ENCODE results near the gene CD274. TPM values are rescaled to one million over a fixed set of nuclear protein-coding genes. Genes with fewer than 3 reads are reported as not detected.
"Not testable (repeated sequence)": the region's sequence is repeated elsewhere in the genome, so short reads cannot be mapped to it uniquely, and the experiment has no call there.

The CD274 gene
- total RNA-seq, 4 donors from 2014 or later: 1.3 to 3.5 (median 2.2) TPM

- 46 to 57% methylated on average over 5 of the region's 5 CpGs for WGBS, 2 donors
- no peak for TF ChIP-seq CTCF (IDR thresholded peaks at IDR 0.05)
- TF ChIP-seq POLR2A (IDR thresholded peaks at IDR 0.05): no peak
- H3K4me3 ChIP-seq: no peak overlapping the region
Measured at GRCh38 chr9:5468850-5469249, 18.5 kb downstream of the CD274 start.

GRCh38 chr9:5470122-5470521, 19.8 kb downstream of the CD274 start:
- H3K27ac ChIP-seq: no peak overlapping the region
- H3K27me3 ChIP-seq: no peaks in the 10 kb centered on the region
- intact Hi-C loops (cut with DNase I): no loop called here
- no peak for TF ChIP-seq CTCF (IDR thresholded peaks at IDR 0.05)
- TF ChIP-seq POLR2A (IDR thresholded peaks at IDR 0.05): no peak
- WGBS, 2 donors: 72 to 100% methylated on average over 1 of the region's 1 CpG
- no peak for DNase-seq
- peaks cover 0 to 12% (median 0%) of the 10 kb centered on the region in 3 donors for H3K36me3 ChIP-seq
- H3K9me3 ChIP-seq: no peaks in the 10 kb centered on the region
- H3K4me3 ChIP-seq: no peak overlapping the region
- H3K4me1 ChIP-seq: no peaks in the 10 kb centered on the region

More at GRCh38 chr9:5468850-5469249, 18.5 kb downstream of the CD274 start:
- Histone ChIP-seq H3K27ac (no peak overlapping the region), H3K27me3 (no peaks in the 10 kb centered on the region), H3K9me3 (no peaks in the 10 kb centered on the region), H3K4me1 (no peaks in the 10 kb centered on the region), H3K36me3 (peaks cover 0 to 25% (median 0%) of the 10 kb centered on the region in 3 donors)
- DNase-seq: no peak
- intact Hi-C loops (cut with DNase I): no loop called here

GRCh38 chr9:5470816-5471215, 20.5 kb downstream of the CD274 start:
- Histone ChIP-seq H3K4me3 (no peak overlapping the region), H3K36me3 (peaks cover 0 to 6% (median 0%) of the 10 kb centered on the region in 3 donors), H3K4me1 (no peaks in the 10 kb centered on the region), H3K27ac (no peak overlapping the region), H3K27me3 (no peaks in the 10 kb centered on the region), H3K9me3 (no peaks in the 10 kb centered on the region)
- DNase-seq: no peak
- WGBS, 2 donors: 75 to 81% methylated on average over 3 of the region's 3 CpGs
- TF ChIP-seq CTCF (IDR thresholded peaks at IDR 0.05) (no peak), POLR2A (IDR thresholded peaks at IDR 0.05) (no peak)
- intact Hi-C loops (cut with DNase I): no loop called here

- H3K27ac ChIP-seq; H3K4me1 ChIP-seq; DNase-seq; H3K4me3 ChIP-seq; H3K9me3 ChIP-seq; intact Hi-C loops (cut with DNase I); H3K27me3 ChIP-seq; H3K36me3 ChIP-seq: not testable (repeated sequence)
- WGBS, 2 donors: 83 to 91% methylated on average over 2 of the region's 2 CpGs
Measured at GRCh38 chr9:5475611-5476010, 25.3 kb downstream of the CD274 start.

- no peak for DNase-seq
- no peaks in the 10 kb centered on the region for H3K36me3 ChIP-seq
- no peaks in the 10 kb centered on the region for H3K27me3 ChIP-seq
- no peak overlapping the region for H3K27ac ChIP-seq
- H3K4me3 ChIP-seq: no peak overlapping the region
- WGBS, 2 donors: 55 to 73% methylated on average over 2 of the region's 2 CpGs
- no peaks in the 10 kb centered on the region for H3K4me1 ChIP-seq
- TF ChIP-seq POLR2A (IDR thresholded peaks at IDR 0.05): no peak
- intact Hi-C loops (cut with DNase I): no loop called here
- peaks cover 0 to 4% (median 0%) of the 10 kb centered on the region in 3 donors for H3K9me3 ChIP-seq
Measured at GRCh38 chr9:5478206-5478605, 27.9 kb downstream of the CD274 start.

GRCh38 chr9:5479994-5480694, 29.8 kb downstream of the CD274 start:
- WGBS, 2 donors: 73 to 81% methylated on average over 3 of the region's 3 CpGs
- H3K36me3 ChIP-seq: no peaks in the 10 kb centered on the region
- intact Hi-C loops (cut with DNase I): no loop called here

More at GRCh38 chr9:5479994-5480694, 29.8 kb downstream of the CD274 start:
- TF ChIP-seq CTCF (IDR thresholded peaks at IDR 0.05): no peak
- no peak for TF ChIP-seq POLR2A (IDR thresholded peaks at IDR 0.05)
- Histone ChIP-seq H3K9me3 (peaks cover 0 to 4% (median 0%) of the 10 kb centered on the region in 3 donors), H3K4me3 (no peak overlapping the region), H3K4me1 (no peaks in the 10 kb centered on the region), H3K27ac (no peak overlapping the region), H3K27me3 (no peaks in the 10 kb centered on the region)
- no peak for DNase-seq

Data from esophagus squamous epithelium (tissue), 5 donors.